CD4-positive, alpha-beta memory T cell (primary cell): ENCODE measurements around the gene GRB14. TPM values are rescaled to one million over a fixed set of nuclear protein-coding genes. Genes with fewer than 3 reads are reported as not detected.
A peak's percentile ranks its signal among the peaks of the same experiment; 100 is the strongest.

Experiments
- CTCF ChIA-PET: fragments of 350-600 bp; sonication (Branson Sonifier 250); formaldehyde crosslinking; loops from one replicate; lab custom pipeline; 2021; ENCODE audit warnings: inconsistent platforms; ENCODE audit not compliant: partially characterized antibody; lab: Charles Lee
- POLR2A ChIA-PET: fragments of 350-600 bp; sonication (Branson Sonifier 250); formaldehyde crosslinking; loops from one replicate; lab custom pipeline; 2021; ENCODE audit not compliant: partially characterized antibody; lab: Charles Lee
- DNase-seq, 5 donors: peaks; one replicate each; pipeline versions ENCODE4 v3.0.0 to v3.0.0-alpha.2; 2020 to 2022; ENCODE audit warnings: mixed read lengths in 1 of 5
- H3K27ac ChIP-seq: one replicate; pipeline ENCODE4 v1.7.0; 2013; ENCODE audit warnings: low read depth, low read length
- H3K27me3 ChIP-seq: 2 replicates; pipeline ENCODE4 v1.7.0; 2013; ENCODE audit warnings: mild to moderate bottlenecking, low read length, moderate library complexity; ENCODE audit not compliant: insufficient read depth
- H3K36me3 ChIP-seq: 2 replicates; pipeline ENCODE4 v1.7.0; 2013; ENCODE audit warnings: mild to moderate bottlenecking, low read length, moderate library complexity; ENCODE audit not compliant: insufficient read depth
- H3K4me1 ChIP-seq: 2 replicates; pipeline ENCODE4 v1.7.0; 2013; ENCODE audit warnings: mild to moderate bottlenecking, low read length, moderate library complexity; ENCODE audit not compliant: insufficient read depth
- H3K4me3 ChIP-seq, 2 donors: one replicate each; pipeline ENCODE4 v1.7.0; 2013; ENCODE audit warnings: low read length in 2 of 2, mild to moderate bottlenecking in 1 of 2
- H3K9me3 ChIP-seq, 2 donors: one replicate each; pipeline ENCODE4 v1.7.0; 2013; ENCODE audit warnings: low read length in 2 of 2, control low read depth in 1 of 2; ENCODE audit not compliant: control insufficient read depth in 1 of 2
- H3K27ac Mint-ChIP-seq, 7 donors: one replicate each; pipeline ENCODE4 v1.8.0; 2020 to 2021; ENCODE audit warnings: mixed read lengths in 7 of 7, mild to moderate bottlenecking in 6 of 7, inconsistent platforms in 3 of 7, moderate library complexity in 3 of 7
- H3K27me3 Mint-ChIP-seq, 2 donors: one replicate each; pipeline ENCODE4 v1.8.0; 2020 to 2021; ENCODE audit warnings: mixed read lengths in 2 of 2
- H3K36me3 Mint-ChIP-seq, 2 donors: one replicate each; pipeline ENCODE4 v1.8.0; 2020 to 2021; ENCODE audit warnings: mixed read lengths in 2 of 2, inconsistent platforms in 1 of 2, mild to moderate bottlenecking in 1 of 2
- H3K4me1 Mint-ChIP-seq, 4 donors: one replicate each; pipeline ENCODE4 v1.8.0; 2020 to 2021; ENCODE audit warnings: mixed read lengths in 4 of 4, mild to moderate bottlenecking in 1 of 4
- H3K4me3 Mint-ChIP-seq, 8 donors: one replicate each; pipeline ENCODE4 v1.8.0; 2020 to 2021; ENCODE audit warnings: mixed read lengths in 8 of 8, mild to moderate bottlenecking in 7 of 8, moderate library complexity in 6 of 8, inconsistent platforms in 3 of 8
- H3K9me3 Mint-ChIP-seq, 8 donors: one replicate each; pipeline ENCODE4 v1.8.0; 2020 to 2021; ENCODE audit warnings: mixed read lengths in 8 of 8, mild to moderate bottlenecking in 5 of 8, inconsistent platforms in 3 of 8, moderate library complexity in 1 of 8
- intact Hi-C: fragments of 100-400 bp; cut with micrococcal nuclease; formaldehyde crosslinking; loops from one replicate; pipeline ENCODE4 v1.15.1; 2023
- polyA plus RNA-seq, 2 donors: library from polyadenylated mRNA; unstranded; fragments of 300-500 nt; fragmentation: Illumina TruSeq; gene quantifications; one replicate each; pipeline ENCODE4 v1.2.3, GENCODE V29; 2021
- total RNA-seq, 2 experiments: library from RNA; stranded (reverse); gene quantifications; one replicate each; pipeline ENCODE4 v1.2.3, GENCODE V29; 2021

The GRB14 gene
- not detected for total RNA-seq
- not detected for polyA plus RNA-seq

DNA sequence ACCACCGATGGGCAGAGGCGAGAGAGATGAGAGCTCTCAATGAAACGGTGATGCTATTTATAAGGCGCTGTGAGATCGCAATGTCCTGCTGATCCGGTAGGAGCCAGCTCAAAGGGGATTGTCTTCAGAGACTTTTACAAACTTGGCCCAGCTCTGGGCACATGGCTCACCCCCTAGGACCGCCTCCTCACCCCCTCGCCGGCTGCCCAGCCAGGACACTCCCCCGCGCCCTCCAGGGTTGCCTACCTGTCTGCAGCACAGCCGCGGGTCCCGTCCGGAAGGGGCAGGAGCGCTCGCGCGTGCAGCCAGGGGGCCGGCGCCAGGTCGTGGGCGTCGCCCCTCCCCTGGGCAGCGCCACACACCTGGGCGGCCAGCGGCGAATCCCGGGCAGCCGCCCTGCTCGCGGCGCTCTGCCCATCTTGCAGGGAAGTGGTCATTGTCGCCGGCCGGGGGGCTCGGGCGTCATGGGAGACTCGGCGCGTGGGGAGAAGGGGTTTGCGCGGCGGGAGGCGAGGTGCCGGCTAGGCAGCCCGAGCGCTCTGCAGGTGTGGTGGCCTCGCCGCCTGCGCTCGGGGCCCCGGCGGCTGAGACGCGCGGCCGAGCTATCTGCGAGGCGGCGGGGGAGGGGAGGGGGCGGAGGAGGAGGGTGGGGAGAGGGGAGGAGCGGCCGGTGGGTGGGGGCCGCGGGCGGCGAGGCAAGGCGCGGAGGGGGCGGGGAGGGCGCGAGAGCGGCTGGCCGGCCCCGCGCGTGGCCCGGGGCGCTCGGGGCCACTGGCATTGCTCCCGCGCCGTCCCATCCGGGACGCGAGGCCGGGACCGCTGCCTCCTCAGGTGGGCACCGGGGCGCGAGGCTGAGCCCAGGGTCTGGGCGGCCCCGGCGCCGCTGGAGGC lies at the start of gene GRB14:
Gene GRB14 (minus strand): TSS at position 610 of the 891 bp plus-strand sequence. CDS start 173 bp downstream, at position 437.
- Mint-ChIP-seq H3K27me3 (peaks cover 6 to 12% of the 10 kb centered on the region in 2 donors), H3K4me3 (peak within 1 kb of the TSS in 6 of 8 donors; percentile 15 to 74 (median 61)), H3K4me1 (peaks cover 0 to 3% (median 2%) of the 10 kb centered on the region in 4 donors), H3K36me3 (no peaks in the 10 kb centered on the region), H3K27ac (no peak within 1 kb of the TSS), H3K9me3 (peaks cover 0 to 12% (median 0%) of the 10 kb centered on the region in 8 donors)
- ChIA-PET POLR2A (no interaction called here), CTCF (no interaction called here)
- Histone ChIP-seq H3K27ac (no peak within 1 kb of the TSS), H3K4me1 (no peaks in the 10 kb centered on the region), H3K9me3 (no peaks in the 10 kb centered on the region), H3K27me3 (no peaks in the 10 kb centered on the region), H3K36me3 (no peaks in the 10 kb centered on the region), H3K4me3 (no peak within 1 kb of the TSS)
- intact Hi-C loops, result no loop called here
- DNase-seq, result no peak

DNA sequence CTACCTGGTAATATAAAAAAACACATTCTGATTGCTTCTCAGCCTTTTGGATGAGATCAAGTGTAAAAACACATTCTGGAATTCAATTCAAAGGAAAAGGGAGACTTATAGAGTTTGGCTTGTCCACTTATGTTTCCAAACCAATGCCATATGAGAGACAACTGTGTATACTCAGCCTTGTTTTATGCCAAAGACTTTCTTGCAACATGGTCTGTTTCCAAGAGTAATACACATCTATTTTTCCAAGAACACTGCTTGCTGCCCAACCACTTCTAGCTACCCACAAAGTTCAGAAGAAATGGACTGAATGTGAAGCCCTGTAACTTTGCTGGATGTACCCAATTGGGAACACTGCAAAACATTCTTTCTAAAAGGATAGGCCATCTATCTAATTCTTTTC lies 48.0 kb upstream of the GRB14 start:
- no peak overlapping the region for H3K27ac ChIP-seq
- Mint-ChIP-seq H3K36me3 (no peaks in the 10 kb centered on the region), H3K4me1 (no peaks in the 10 kb centered on the region), H3K27ac (no peak overlapping the region), H3K9me3 (peaks cover 0 to 3% (median 0%) of the 10 kb centered on the region in 8 donors), H3K27me3 (no peaks in the 10 kb centered on the region), H3K4me3 (no peak overlapping the region)
- no peaks in the 10 kb centered on the region for H3K36me3 ChIP-seq
- no peak overlapping the region for H3K4me3 ChIP-seq
- no peaks in the 10 kb centered on the region for H3K9me3 ChIP-seq
- ChIA-PET CTCF (no interaction called here), POLR2A (no interaction called here)
- no peaks in the 10 kb centered on the region for H3K4me1 ChIP-seq
- no peaks in the 10 kb centered on the region for H3K27me3 ChIP-seq
- no peak for DNase-seq
- intact Hi-C loops, result no loop called here

DNA sequence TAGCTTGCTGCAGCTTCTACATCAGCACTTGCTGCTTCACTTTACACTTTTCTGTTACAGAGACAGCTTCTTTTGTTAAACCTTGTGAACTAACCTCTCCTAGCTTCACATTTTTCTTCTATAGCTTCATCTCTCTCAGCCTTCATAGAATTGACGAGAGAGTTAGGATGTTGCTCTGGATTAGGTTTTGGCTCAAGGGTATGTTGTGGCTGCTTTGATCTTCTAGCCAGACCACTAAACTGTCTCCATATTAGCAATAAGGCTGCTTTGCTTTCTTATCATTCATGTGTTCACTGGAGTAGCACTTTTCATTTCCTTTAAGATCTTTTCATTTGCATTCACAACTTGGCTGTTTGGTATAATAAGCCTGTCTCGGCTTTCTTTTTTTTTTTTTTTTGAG lies 46.3 kb upstream of the GRB14 start:
- intact Hi-C loops, result no loop called here
- Histone ChIP-seq H3K27me3 (no peaks in the 10 kb centered on the region), H3K4me1 (no peaks in the 10 kb centered on the region), H3K36me3 (no peaks in the 10 kb centered on the region), H3K4me3 (no peak overlapping the region), H3K9me3 (no peaks in the 10 kb centered on the region), H3K27ac (no peak overlapping the region)
- Mint-ChIP-seq H3K4me1 (no peaks in the 10 kb centered on the region), H3K27ac (no peak overlapping the region), H3K9me3 (peaks cover 0 to 3% (median 1%) of the 10 kb centered on the region in 8 donors), H3K27me3 (no peaks in the 10 kb centered on the region), H3K36me3 (no peaks in the 10 kb centered on the region), H3K4me3 (no peak overlapping the region)
- POLR2A ChIA-PET, result no interaction called here
- no peak for DNase-seq
- CTCF ChIA-PET, result no interaction called here

DNA sequence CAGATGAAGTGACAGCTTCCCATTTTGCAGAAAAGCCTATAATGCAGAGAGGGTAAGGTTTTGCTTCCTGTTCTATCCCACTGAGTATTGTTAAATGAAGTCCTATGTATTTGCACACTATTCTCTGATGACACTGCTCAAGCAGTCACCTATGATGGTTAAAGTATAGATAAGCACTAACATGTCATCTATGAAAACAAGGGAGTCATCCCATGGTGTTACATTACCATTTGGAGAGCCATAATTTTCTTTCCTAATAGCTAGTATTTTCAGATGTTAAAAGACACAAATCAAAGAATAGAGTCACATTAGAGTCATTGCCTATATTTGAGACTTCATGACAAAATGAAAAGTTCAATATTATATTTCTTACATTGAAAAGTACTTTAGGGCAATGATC lies 42.8 kb upstream of the GRB14 start:
- H3K27me3 ChIP-seq, result no peaks in the 10 kb centered on the region
- intact Hi-C loops, result no loop called here
- Mint-ChIP-seq H3K36me3 (no peaks in the 10 kb centered on the region), H3K27me3 (no peaks in the 10 kb centered on the region), H3K4me3 (no peak overlapping the region), H3K9me3 (peaks cover 0 to 4% (median 1%) of the 10 kb centered on the region in 8 donors), H3K4me1 (no peaks in the 10 kb centered on the region), H3K27ac (no peak overlapping the region)
- no peak overlapping the region for H3K4me3 ChIP-seq
- H3K36me3 ChIP-seq, result no peaks in the 10 kb centered on the region
- no peak for DNase-seq
- H3K27ac ChIP-seq, result no peak overlapping the region
- CTCF ChIA-PET, result no interaction called here
- no peaks in the 10 kb centered on the region for H3K4me1 ChIP-seq
- POLR2A ChIA-PET, result no interaction called here
- no peaks in the 10 kb centered on the region for H3K9me3 ChIP-seq

DNA sequence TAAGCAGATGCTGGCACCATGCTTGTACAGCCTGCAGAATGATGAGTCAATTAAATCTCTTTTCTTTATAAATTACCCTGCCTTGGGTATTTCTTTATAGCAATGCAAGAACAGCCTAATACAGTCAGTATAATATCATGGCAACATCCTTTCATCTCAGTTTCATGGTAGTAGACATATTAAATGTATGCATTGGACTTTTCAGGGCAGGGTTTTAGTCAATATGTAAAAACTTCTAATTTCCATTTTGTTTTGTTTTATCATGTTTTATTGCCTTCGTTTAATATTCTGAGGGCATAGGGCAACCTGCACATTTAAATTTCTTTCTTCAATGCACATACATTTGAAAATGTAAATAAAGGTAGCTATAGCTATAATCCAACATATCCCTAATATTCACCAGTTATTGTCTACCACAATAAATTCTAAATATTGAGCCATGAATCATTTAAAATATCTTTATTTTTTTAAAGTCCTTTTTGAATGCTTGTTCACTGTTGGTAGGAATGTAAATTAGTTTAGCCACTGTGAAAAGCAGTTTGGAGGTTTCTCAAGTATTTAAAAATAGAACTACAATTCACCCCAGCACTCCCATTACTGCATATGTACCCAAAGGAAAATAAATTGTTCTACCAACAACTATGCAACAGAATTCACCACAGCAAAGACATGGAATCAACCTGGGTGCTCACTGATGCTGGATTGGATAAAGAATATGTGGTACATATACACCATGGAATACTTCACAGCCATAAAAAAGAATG lies 41.8 kb upstream of the GRB14 start:
- Histone ChIP-seq H3K27me3 (no peaks in the 10 kb centered on the region), H3K27ac (no peak overlapping the region), H3K4me1 (no peaks in the 10 kb centered on the region), H3K36me3 (no peaks in the 10 kb centered on the region), H3K9me3 (no peaks in the 10 kb centered on the region), H3K4me3 (no peak overlapping the region)
- intact Hi-C loops, result no loop called here
- Mint-ChIP-seq H3K4me3 (no peak overlapping the region), H3K27ac (no peak overlapping the region), H3K4me1 (no peaks in the 10 kb centered on the region), H3K36me3 (no peaks in the 10 kb centered on the region), H3K27me3 (no peaks in the 10 kb centered on the region), H3K9me3 (peaks cover 0 to 5% (median 2%) of the 10 kb centered on the region in 8 donors)
- POLR2A ChIA-PET, result no interaction called here
- DNase-seq, result no peak
- CTCF ChIA-PET, result no interaction called here

DNA sequence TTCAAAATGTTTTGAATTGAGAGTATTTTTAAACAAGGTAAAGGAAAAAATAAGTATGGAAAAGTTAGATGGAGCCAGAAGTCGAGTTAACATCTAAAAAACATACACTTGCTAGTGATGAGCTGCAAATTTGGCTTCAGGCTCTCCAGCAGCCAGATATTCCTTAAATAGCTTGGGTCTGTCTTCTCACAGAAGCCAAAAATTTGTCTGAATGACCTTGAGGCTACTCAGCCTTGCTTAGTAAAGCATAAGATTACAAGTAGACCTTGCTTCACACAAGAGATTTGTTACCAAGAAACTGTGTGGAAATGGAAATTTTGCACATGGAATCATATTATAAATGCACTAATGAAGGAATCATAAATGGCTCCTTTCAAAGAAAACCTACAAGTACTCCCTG lies 40.8 kb upstream of the GRB14 start:
- Histone ChIP-seq H3K4me1 (no peaks in the 10 kb centered on the region), H3K27ac (no peak overlapping the region), H3K36me3 (no peaks in the 10 kb centered on the region), H3K4me3 (no peak overlapping the region), H3K27me3 (no peaks in the 10 kb centered on the region), H3K9me3 (no peaks in the 10 kb centered on the region)
- Mint-ChIP-seq H3K27me3 (no peaks in the 10 kb centered on the region), H3K36me3 (no peaks in the 10 kb centered on the region), H3K4me3 (no peak overlapping the region), H3K4me1 (no peaks in the 10 kb centered on the region), H3K9me3 (peaks cover 0 to 6% (median 3%) of the 10 kb centered on the region in 8 donors), H3K27ac (no peak overlapping the region)
- CTCF ChIA-PET, result no interaction called here
- POLR2A ChIA-PET, result no interaction called here
- no peak for DNase-seq
- intact Hi-C loops, result no loop called here

DNA sequence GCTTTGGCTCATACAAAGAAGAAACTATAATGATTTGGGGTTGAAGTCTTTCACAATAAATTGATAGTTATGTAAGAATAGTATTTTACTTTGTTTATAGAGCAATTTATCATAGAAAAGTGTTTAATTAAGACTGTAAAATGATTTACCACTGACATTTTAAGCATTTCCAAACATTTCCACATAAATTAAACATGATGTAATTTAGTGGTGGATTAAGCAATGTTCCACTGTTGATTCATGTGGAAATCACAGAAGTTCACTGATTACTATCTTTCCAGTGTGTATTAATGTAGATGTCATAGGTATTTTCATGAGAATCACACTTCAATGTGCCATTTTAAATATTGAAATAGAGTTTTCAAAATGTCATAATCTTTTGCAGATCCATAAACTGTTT lies 40.1 kb upstream of the GRB14 start:
- H3K4me1 ChIP-seq, result no peaks in the 10 kb centered on the region
- H3K27ac ChIP-seq, result no peak overlapping the region
- intact Hi-C loops, result no loop called here
- no peaks in the 10 kb centered on the region for H3K27me3 ChIP-seq
- no peaks in the 10 kb centered on the region for H3K9me3 ChIP-seq
- no peak overlapping the region for H3K4me3 ChIP-seq
- Mint-ChIP-seq H3K4me1 (no peaks in the 10 kb centered on the region), H3K27ac (no peak overlapping the region), H3K36me3 (no peaks in the 10 kb centered on the region), H3K4me3 (no peak overlapping the region), H3K27me3 (no peaks in the 10 kb centered on the region), H3K9me3 (peaks cover 0 to 5% (median 3%) of the 10 kb centered on the region in 8 donors)
- DNase-seq, result no peak
- no peaks in the 10 kb centered on the region for H3K36me3 ChIP-seq
- ChIA-PET POLR2A (no interaction called here), CTCF (no interaction called here)
